ENCODE data around the gene TIMM13. TPM values are rescaled to one million over a fixed set of nuclear protein-coding genes. Genes with fewer than 3 reads are reported as not detected.
"Not testable (repeated sequence)": the region's sequence is repeated elsewhere in the genome, so short reads cannot be mapped to it uniquely, and the experiment has no call there.

TIMM13 gene
- total and polyA plus RNA-seq, 11 donors = 27.4 to 98.5 (median 65.9) TPM

DNA sequence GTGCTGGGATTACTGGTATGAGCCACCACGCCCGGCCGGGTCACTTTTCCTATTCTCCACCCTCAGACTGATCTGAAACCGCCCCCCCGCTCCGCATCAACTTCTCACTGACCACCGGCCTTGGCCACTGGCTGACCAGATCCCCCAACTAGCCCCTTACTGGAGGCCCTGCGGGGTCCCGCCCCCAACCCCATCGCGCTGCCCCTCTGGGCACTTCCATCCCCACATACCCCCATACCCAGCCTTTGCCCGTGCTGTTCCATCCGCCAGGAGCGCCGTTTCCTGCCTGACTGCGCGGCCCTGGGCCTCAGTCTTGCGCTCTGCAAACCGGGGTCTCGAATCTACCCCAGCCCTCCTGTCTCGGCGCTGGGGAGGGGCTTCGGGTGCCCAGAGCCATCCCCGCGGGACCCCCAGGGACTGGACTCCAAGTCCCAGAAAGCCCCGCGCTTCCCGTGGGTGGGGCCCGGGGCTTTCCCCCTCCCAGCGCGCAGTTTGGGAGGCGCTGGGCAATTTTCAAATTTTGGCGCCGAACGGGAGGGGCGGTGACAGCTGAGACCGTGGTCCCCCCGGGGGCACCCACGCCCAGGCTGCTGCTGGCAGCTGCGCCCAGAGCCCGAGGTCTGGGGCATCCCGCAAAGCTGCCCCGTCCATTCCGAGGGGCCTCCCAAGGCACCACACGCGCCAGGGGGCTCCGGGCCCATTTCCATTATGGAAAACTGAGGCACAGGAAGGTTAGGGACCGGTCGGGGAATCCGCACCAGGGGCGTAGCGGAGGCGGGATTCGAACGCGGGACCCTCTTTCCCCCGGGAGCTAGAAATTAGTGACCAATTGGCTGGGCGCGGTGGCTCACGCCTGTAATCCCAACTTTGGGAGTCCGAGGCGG lies 34.6 kb upstream of the TIMM13 start:
- Histone ChIP-seq H3K27ac (peak overlapping the region in 2 of 12 donors; percentile 56 to 74), H3K4me3 (peak overlapping the region; percentile 4 to 76 (median 58)), H3K9me3 (no peaks in the 10 kb centered on the region), H3K4me1 (peaks cover 0 to 27% (median 15%) of the 10 kb centered on the region in 12 donors), H3K36me3 (no peaks in the 10 kb centered on the region), H3K27me3 (no peaks in the 10 kb centered on the region)
- TF ChIP-seq, protein P1, sequence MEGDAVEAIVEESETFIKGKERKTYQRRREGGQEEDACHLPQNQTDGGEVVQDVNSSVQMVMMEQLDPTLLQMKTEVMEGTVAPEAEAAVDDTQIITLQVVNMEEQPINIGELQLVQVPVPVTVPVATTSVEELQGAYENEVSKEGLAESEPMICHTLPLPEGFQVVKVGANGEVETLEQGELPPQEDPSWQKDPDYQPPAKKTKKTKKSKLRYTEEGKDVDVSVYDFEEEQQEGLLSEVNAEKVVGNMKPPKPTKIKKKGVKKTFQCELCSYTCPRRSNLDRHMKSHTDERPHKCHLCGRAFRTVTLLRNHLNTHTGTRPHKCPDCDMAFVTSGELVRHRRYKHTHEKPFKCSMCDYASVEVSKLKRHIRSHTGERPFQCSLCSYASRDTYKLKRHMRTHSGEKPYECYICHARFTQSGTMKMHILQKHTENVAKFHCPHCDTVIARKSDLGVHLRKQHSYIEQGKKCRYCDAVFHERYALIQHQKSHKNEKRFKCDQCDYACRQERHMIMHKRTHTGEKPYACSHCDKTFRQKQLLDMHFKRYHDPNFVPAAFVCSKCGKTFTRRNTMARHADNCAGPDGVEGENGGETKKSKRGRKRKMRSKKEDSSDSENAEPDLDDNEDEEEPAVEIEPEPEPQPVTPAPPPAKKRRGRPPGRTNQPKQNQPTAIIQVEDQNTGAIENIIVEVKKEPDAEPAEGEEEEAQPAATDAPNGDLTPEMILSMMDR (IDR thresholded peaks at IDR 0.05) = peak in 1 of 12 donors; percentile 17
- TF ChIP-seq POLR2A (IDR thresholded peaks at IDR 0.05) = no peak
- intact Hi-C loops (cut with DNase I) = loop anchor here in 1 of 10 donors (10.0 kb wide), 1 partner anchor 633 kb away; the partner anchor contains the start of gene GNA11
- ATAC-seq = peak in 3 of 4 donors; percentile 47 to 76 (median 74)
- WGBS, 4 donors = 4 to 7% (median 6%) methylated on average over 36 to 62 of the region's 62 CpGs
- peak in 4 of 5 donors; percentile 59 to 84 (median 70) for DNase-seq

DNA sequence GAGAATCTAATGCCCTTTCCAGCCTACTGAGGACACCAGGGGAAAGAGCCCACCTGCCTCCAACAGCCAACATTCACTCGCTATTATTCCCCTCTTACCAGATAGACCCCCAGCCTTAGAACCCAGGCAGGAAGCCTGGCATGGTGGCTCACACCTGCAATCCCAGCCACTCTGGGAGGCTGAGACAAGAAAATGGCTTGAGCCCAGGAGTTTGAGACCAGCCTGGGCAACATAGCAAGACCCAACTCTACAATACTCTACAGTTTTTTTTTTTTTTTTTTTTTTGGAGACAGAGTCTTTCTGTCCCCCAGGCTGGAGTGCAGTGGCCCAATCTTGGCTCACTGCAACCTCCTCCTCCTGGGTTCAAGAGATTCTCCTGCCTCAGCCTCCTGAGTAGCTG lies 32.9 kb upstream of the TIMM13 start:
- DNase-seq = no peak
- ATAC-seq = no peak
- Histone ChIP-seq H3K36me3 (no peaks in the 10 kb centered on the region), H3K9me3 (no peaks in the 10 kb centered on the region), H3K27ac (no peak overlapping the region), H3K4me1 (peaks cover 0 to 36% (median 22%) of the 10 kb centered on the region in 12 donors), H3K4me3 (no peak overlapping the region), H3K27me3 (no peaks in the 10 kb centered on the region)
- TF ChIP-seq, protein P1 (IDR thresholded peaks at IDR 0.05) = no peak
- TF ChIP-seq POLR2A (IDR thresholded peaks at IDR 0.05) = no peak
- intact Hi-C loops (cut with DNase I) = loop anchor here in 1 of 10 donors (10.0 kb wide), 1 partner anchor 635 kb away; the partner anchor contains the start of gene GNA11
- 91 to 98% (median 94%) methylated on average over 1 of the region's 1 CpG for WGBS, 4 donors

DNA sequence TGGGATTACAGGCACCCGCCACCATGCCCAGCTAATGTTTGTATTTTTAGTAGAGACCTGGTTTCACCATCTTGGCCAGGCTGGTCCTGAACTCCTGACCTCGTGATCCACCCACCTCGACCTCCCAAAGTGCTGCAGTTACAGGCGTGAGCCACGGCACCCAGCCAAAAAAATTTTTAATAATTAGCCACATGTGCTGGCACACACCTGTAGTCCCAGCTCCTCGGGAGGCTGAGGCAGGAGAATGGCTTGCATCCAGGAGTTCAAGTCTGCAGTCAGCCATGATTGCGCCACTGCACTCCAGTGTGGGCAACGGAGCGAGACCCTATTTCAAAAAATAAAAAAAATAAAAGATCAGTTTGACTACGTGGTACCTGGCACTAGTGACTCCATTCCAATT lies 31.4 kb upstream of the TIMM13 start:
- H3K4me1 ChIP-seq = peaks cover 0 to 36% (median 22%) of the 10 kb centered on the region in 12 donors
- H3K4me3 ChIP-seq; ATAC-seq; H3K9me3 ChIP-seq; intact Hi-C loops (cut with DNase I); H3K27me3 ChIP-seq; H3K36me3 ChIP-seq; DNase-seq; H3K27ac ChIP-seq: not testable (repeated sequence)
- 82 to 95% (median 87%) methylated on average over 10 of the region's 10 CpGs for WGBS, 4 donors

DNA sequence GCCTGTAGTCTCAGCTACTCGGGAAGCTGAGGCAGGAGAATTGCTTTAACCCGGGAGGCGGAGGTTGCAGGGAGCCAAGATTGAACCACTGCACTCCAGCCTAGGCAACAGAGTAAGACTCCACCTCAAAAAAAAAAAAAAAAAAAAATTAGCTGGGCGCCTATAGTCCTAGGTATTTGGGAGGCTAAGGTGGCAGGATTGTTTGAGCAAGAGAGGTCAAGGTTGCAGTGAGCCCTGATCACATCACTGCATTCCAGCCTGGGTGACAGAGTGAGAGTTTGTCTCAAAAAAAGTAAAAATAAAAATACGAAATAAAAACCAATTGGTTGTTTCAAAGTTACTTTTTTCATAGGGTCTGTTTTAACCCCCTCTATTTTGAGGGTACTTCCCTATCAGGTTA lies 30.7 kb upstream of the TIMM13 start:
- no peak for DNase-seq
- H3K4me1 ChIP-seq = peaks cover 0 to 36% (median 21%) of the 10 kb centered on the region in 12 donors
- no peaks in the 10 kb centered on the region for H3K27me3 ChIP-seq
- WGBS, 4 donors = 81 to 96% (median 93%) methylated on average over 5 of the region's 5 CpGs
- no peak overlapping the region for H3K27ac ChIP-seq
- TF ChIP-seq, protein P1 (IDR thresholded peaks at IDR 0.05) = no peak
- no peak for TF ChIP-seq POLR2A (IDR thresholded peaks at IDR 0.05)
- no peaks in the 10 kb centered on the region for H3K9me3 ChIP-seq
- intact Hi-C loops (cut with DNase I) = no loop called here
- H3K36me3 ChIP-seq = no peaks in the 10 kb centered on the region
- no peak for ATAC-seq
- H3K4me3 ChIP-seq = no peak overlapping the region

Data from heart left ventricle (tissue), 16 donors.